Renal cortex interstitium (tissue), 11 donors: ENCODE data around the gene CCNL2. TPM values are rescaled to one million over a fixed set of nuclear protein-coding genes. Genes with fewer than 3 reads are reported as not detected.
"Not testable (repeated sequence)": the region's sequence is repeated elsewhere in the genome, so short reads cannot be mapped to it uniquely, and the experiment has no call there.

Experiments used
- DNase-seq, 11 donors: peaks; one replicate each; pipeline ENCODE4 v3.0.0-alpha.2; 2013; ENCODE audit warnings: low read depth in 9 of 11, low spot score in 4 of 11; ENCODE audit errors: extremely low read depth in 1 of 11
- polyA plus RNA-seq, 3 donors: library from polyadenylated mRNA; unstranded; fragments of 120-200 nt; gene quantifications; one replicate each; pipeline ENCODE4 v1.2.1, GENCODE V29; 2013; ENCODE audit not compliant: insufficient read length in 3 of 3

The CCNL2 gene
- polyA plus RNA-seq, 3 donors, result 241 to 386 (median 255) TPM

GRCh38 chr1:1407636-1408318, 8.6 kb upstream of the CCNL2 start:
- DNase-seq, result no peak

- peak; percentile 72 to 93 (median 90) for DNase-seq
Observed at GRCh38 chr1:1406821-1407635, 7.9 kb upstream of the CCNL2 start, which contains the start of gene MRPL20. MRPL20 (minus strand) TSS chr1:1407293; CDS start chr1:1407217, 76 bp downstream.

DNA sequence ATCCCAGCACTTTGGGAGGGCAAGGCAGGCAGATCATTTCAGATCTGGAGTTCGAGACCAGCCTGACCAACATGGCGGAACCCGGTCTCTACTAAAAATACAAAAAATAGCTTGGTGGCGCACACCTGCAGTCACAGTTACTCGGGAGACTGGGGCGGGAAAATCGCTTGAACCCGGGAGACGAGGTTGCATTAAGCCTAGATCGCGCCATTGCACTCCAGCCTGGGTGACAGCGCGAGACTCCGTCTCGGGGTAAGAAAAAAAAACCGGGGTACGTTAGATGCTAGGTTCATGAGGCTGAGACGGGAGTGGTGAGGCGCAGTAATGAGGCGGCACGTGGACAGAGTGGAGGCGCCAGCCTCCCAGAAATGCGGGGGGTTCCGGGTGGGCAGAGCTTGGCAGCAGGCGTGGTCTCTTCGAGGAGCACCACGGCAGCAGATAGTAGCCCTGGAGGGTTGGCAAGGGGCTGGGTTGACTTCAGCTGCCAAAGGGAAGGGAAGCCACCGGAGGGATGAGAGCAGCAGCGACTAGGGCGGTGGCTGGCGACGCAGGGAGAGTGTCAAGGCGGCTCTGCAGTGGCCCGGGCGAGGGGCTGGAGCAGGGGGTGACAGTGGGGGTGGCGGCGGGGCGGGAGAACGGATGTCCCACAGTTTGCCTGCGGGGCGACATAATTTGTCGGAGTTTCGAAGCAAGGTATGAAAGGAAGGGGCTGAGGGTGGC, 7.1 kb upstream of the CCNL2 start:
- DNase-seq, result no peak

DNA sequence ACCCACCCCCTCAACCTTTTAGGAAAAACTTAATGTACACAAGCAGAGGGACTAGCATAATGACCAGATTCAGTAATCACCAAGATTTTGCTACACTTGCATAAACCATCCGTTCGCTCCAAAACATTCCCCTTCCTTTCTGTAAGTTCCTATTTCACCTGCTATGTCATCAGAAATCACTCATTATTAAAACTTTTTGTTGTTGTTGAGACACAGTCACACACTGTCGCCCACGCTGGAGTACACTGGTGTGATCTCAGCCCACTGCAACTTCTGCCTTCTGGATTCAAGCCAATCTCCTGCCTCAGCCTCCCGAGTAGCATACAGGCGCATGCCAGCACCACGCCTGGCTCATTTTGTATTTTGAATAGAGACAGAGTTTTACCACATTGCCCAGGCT, 4.5 kb upstream of the CCNL2 start:
- DNase-seq, result no peak

DNA sequence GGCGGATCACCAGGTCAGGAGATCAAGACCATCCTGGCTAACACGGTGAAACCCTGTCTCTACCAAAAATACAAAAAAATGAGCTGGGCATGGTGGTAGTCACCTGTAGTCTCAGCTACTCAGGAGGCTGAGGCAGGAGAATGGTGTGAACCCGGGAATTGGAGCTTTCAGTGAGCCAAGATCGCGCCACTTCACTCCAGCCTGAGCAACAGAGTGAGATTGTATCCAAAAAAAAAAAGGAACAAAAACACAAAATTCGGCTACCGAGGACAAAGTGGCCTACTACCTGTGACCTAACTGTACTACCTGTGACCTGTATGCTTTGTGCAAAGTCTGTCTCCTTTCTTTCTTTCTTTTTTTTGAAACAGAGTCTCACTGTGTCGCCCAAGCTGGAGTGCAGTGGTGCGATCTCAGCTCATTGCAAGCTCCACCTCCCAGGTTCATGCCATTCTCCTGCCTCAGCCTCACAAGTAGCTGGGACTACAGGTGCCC, 3.8 kb upstream of the CCNL2 start:
- DNase-seq, result not testable (repeated sequence)

DNA sequence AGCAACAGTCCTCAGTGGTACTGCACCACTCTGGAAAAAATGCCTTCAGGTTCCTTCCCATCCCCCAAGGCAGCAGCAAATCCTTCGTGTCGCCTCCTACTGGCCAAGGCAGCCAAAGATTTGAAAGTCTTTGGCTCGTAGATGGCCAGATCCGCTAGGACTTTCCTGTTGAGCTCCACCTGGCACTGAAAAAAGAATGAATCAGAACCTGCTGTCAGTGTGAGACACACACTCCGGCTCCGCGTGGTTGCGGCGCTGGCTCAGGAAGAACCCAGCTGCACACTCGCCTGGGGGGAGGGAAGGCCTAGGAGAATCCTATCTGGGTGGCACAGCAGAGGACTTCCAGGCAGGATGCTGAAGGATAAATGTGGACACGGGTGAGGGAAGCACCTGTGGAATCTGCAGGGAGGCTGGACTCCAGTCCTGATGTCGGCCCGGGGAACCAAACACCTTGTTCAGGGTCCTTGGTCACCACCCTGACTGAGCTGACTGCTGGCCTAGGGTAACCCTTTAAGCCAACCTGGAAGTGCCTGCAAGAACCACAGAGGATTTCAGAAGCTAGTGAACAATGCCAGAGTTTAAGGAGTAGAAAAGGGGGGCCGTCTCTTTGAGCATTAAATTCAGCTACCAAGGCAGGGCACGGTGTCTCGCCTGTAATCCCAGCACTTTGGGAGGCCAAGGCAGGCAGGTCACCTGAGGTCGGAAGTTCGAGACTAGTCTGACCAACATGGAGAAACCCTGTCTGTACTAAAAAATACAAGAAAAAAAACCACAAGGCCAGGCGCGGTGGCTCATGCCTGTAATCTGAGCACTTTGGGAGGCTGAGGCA, 3.2 kb upstream of the CCNL2 start:
- DNase-seq, result no peak

DNA sequence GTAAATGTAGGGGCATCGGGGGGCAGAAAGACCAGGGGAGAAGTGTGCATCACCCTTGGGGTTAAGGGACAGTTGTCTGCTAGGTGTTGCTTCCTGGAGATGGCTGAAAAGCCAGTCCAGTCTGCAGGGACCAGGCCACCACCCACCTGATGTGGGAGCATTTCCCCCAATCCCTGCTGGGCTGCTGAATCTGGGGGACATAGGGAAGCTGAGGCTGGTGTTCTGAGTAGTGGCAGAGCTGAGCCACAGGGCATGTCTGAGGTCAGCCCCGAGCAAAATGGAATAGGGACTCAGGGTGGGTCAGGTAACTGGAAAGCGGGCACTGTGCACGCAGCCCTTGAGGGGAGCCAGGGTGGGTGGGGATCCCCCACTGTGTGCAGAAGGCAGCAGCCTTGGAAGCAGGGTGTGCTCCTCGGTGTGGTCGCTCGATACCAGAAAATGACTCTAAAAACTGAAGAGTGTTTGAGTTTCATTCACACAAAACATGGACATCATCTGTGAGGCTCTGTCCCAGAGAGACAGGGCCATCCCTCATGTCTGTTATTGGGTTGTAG, 2.4 kb upstream of the CCNL2 start:
- DNase-seq, result no peak

GRCh38 chr1:1400576-1401456, 1.7 kb upstream of the CCNL2 start:
- DNase-seq, result no peak

DNA sequence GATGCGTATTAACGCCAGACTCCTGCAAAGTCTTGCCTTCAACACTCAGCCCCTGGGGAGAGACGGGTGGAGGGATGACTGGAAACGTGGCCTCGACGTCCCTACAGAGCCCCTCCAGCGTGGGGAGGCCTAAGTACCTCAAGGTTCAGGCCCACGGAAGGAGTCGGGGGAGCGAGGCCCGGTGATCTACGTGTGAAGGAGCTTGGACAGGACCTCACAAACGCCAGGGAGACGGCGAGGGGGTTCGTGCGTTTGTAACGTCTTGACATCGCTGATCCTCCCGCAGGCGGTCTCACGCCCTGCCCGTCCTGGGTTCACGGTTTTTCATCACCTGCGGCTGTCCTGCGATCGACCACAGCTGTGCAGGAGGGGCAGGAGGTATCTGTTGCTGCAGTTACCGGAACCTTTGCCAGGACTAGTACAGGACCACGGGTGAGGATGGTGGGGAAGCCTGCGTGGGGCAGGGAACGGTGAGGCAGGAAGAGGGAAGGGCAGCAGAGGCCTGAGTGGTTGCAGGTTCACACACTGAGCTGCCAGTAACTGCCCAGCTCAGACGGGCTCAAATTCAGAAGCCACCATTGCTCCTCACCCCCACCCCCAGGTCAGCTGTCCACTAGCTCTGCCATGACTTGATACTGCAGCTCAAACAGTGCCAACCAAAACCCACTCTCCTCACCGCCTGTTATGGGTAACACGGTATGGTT, 889 bp upstream of the CCNL2 start:
- no peak for DNase-seq

- no peak for DNase-seq
Observed at GRCh38 chr1:1398677-1399186, 403 bp downstream of the CCNL2 start.

GRCh38 chr1:1397839-1398523, 1.2 kb downstream of the CCNL2 start:
- DNase-seq, result no peak

- DNase-seq, result no peak
Observed at GRCh38 chr1:1395166-1395565, 4.0 kb downstream of the CCNL2 start.

- no peak for DNase-seq
Observed at GRCh38 chr1:1394116-1394515, 5.0 kb downstream of the CCNL2 start.

GRCh38 chr1:1393428-1393827, 5.7 kb downstream of the CCNL2 start:
- DNase-seq, result no peak

- no peak for DNase-seq
Observed at GRCh38 chr1:1393014-1393413, 6.1 kb downstream of the CCNL2 start.

GRCh38 chr1:1391225-1391624, 7.9 kb downstream of the CCNL2 start:
- no peak for DNase-seq
